ENCODE data around the gene ARMCX2.
A peak's percentile ranks its signal among the peaks of the same experiment; 100 is the strongest.

The ARMCX2 gene

GRCh38 chrX:101659601-101660063 is at the start of gene ARMCX2:
ARMCX2 (minus strand) TSS chrX:101659850; CDS start chrX:101657588, 2,262 bp downstream.
- Mint-ChIP-seq H3K27ac (peak within 1 kb of the TSS; percentile 58), H3K4me1 (ENCODE audit: low read depth) (peaks cover 22% of the 10 kb centered on the region), H3K27me3 (peaks cover 41% of the 10 kb centered on the region), H3K4me3 (peak within 1 kb of the TSS; percentile 73), H3K9me3 (no peaks in the 10 kb centered on the region), H3K36me3 (ENCODE audit: low read depth) (no peaks in the 10 kb centered on the region)
- DNase-seq = no peak

GRCh38 chrX:101709384-101709783 is 49.7 kb upstream of the ARMCX2 start:
- no peaks in the 10 kb centered on the region for H3K36me3 Mint-ChIP-seq (ENCODE audit: low read depth)
- no peak overlapping the region for H3K27ac Mint-ChIP-seq
- H3K9me3 Mint-ChIP-seq = no peaks in the 10 kb centered on the region
- DNase-seq = no peak
- H3K4me1 Mint-ChIP-seq (ENCODE audit: low read depth) = no peaks in the 10 kb centered on the region
- no peaks in the 10 kb centered on the region for H3K27me3 Mint-ChIP-seq
- H3K4me3 Mint-ChIP-seq = no peak overlapping the region

GRCh38 chrX:101708163-101708562 is 48.5 kb upstream of the ARMCX2 start:
- peaks cover 2% of the 10 kb centered on the region for H3K27me3 Mint-ChIP-seq
- H3K4me1 Mint-ChIP-seq (ENCODE audit: low read depth) = no peaks in the 10 kb centered on the region
- no peaks in the 10 kb centered on the region for H3K9me3 Mint-ChIP-seq
- H3K27ac Mint-ChIP-seq = no peak overlapping the region
- DNase-seq = no peak
- no peak overlapping the region for H3K4me3 Mint-ChIP-seq
- H3K36me3 Mint-ChIP-seq (ENCODE audit: low read depth) = no peaks in the 10 kb centered on the region

GRCh38 chrX:101693476-101693875 is 33.8 kb upstream of the ARMCX2 start:
- H3K9me3 Mint-ChIP-seq = no peaks in the 10 kb centered on the region
- no peak overlapping the region for H3K27ac Mint-ChIP-seq
- no peak overlapping the region for H3K4me3 Mint-ChIP-seq
- no peaks in the 10 kb centered on the region for H3K4me1 Mint-ChIP-seq (ENCODE audit: low read depth)
- H3K36me3 Mint-ChIP-seq (ENCODE audit: low read depth) = no peaks in the 10 kb centered on the region
- no peak for DNase-seq
- peaks cover 55% of the 10 kb centered on the region for H3K27me3 Mint-ChIP-seq

GRCh38 chrX:101691835-101692234 is 32.2 kb upstream of the ARMCX2 start:
- DNase-seq = no peak
- H3K27me3 Mint-ChIP-seq = peaks cover 43% of the 10 kb centered on the region
- H3K27ac Mint-ChIP-seq = no peak overlapping the region
- H3K36me3 Mint-ChIP-seq (ENCODE audit: low read depth) = no peaks in the 10 kb centered on the region
- H3K9me3 Mint-ChIP-seq = no peaks in the 10 kb centered on the region
- H3K4me3 Mint-ChIP-seq = no peak overlapping the region
- H3K4me1 Mint-ChIP-seq (ENCODE audit: low read depth) = no peaks in the 10 kb centered on the region

GRCh38 chrX:101686574-101686973 is 26.9 kb upstream of the ARMCX2 start:
- H3K4me3 Mint-ChIP-seq = no peak overlapping the region
- no peaks in the 10 kb centered on the region for H3K4me1 Mint-ChIP-seq (ENCODE audit: low read depth)
- no peak overlapping the region for H3K27ac Mint-ChIP-seq
- peaks cover 44% of the 10 kb centered on the region for H3K27me3 Mint-ChIP-seq
- no peaks in the 10 kb centered on the region for H3K9me3 Mint-ChIP-seq
- no peak for DNase-seq
- H3K36me3 Mint-ChIP-seq (ENCODE audit: low read depth) = no peaks in the 10 kb centered on the region

- DNase-seq = no peak
- Mint-ChIP-seq H3K36me3 (ENCODE audit: low read depth) (no peaks in the 10 kb centered on the region), H3K27me3 (peaks cover 44% of the 10 kb centered on the region), H3K4me1 (ENCODE audit: low read depth) (no peaks in the 10 kb centered on the region), H3K4me3 (no peak overlapping the region), H3K27ac (no peak overlapping the region), H3K9me3 (no peaks in the 10 kb centered on the region)
Measured at GRCh38 chrX:101685923-101686322, 26.3 kb upstream of the ARMCX2 start.

- Mint-ChIP-seq H3K36me3 (ENCODE audit: low read depth) (no peaks in the 10 kb centered on the region), H3K27ac (no peak overlapping the region), H3K4me3 (no peak overlapping the region), H3K9me3 (no peaks in the 10 kb centered on the region), H3K27me3 (peaks cover 47% of the 10 kb centered on the region), H3K4me1 (ENCODE audit: low read depth) (no peaks in the 10 kb centered on the region)
- DNase-seq = no peak
Measured at GRCh38 chrX:101682723-101683122, 23.1 kb upstream of the ARMCX2 start.

- no peak for DNase-seq
- Mint-ChIP-seq H3K36me3 (ENCODE audit: low read depth) (no peaks in the 10 kb centered on the region), H3K9me3 (no peaks in the 10 kb centered on the region), H3K27me3 (peaks cover 42% of the 10 kb centered on the region), H3K4me3 (no peak overlapping the region), H3K4me1 (ENCODE audit: low read depth) (no peaks in the 10 kb centered on the region), H3K27ac (no peak overlapping the region)
Measured at GRCh38 chrX:101677028-101677427, 17.4 kb upstream of the ARMCX2 start.

- no peak overlapping the region for H3K4me3 Mint-ChIP-seq
- H3K36me3 Mint-ChIP-seq (ENCODE audit: low read depth) = no peaks in the 10 kb centered on the region
- peaks cover 42% of the 10 kb centered on the region for H3K27me3 Mint-ChIP-seq
- H3K27ac Mint-ChIP-seq = no peak overlapping the region
- no peaks in the 10 kb centered on the region for H3K4me1 Mint-ChIP-seq (ENCODE audit: low read depth)
- no peak for DNase-seq
- H3K9me3 Mint-ChIP-seq = no peaks in the 10 kb centered on the region
Measured at GRCh38 chrX:101676571-101676970, 16.9 kb upstream of the ARMCX2 start.

GRCh38 chrX:101668143-101668542 is 8.5 kb upstream of the ARMCX2 start:
- no peak for DNase-seq
- H3K27ac Mint-ChIP-seq = no peak overlapping the region
- no peaks in the 10 kb centered on the region for H3K36me3 Mint-ChIP-seq (ENCODE audit: low read depth)
- peaks cover 29% of the 10 kb centered on the region for H3K27me3 Mint-ChIP-seq
- H3K9me3 Mint-ChIP-seq = no peaks in the 10 kb centered on the region
- H3K4me3 Mint-ChIP-seq = no peak overlapping the region
- H3K4me1 Mint-ChIP-seq (ENCODE audit: low read depth) = no peaks in the 10 kb centered on the region

GRCh38 chrX:101658661-101659491 is 774 bp downstream of the ARMCX2 start:
- Mint-ChIP-seq H3K4me1 (ENCODE audit: low read depth) (peaks cover 22% of the 10 kb centered on the region), H3K36me3 (ENCODE audit: low read depth) (no peaks in the 10 kb centered on the region), H3K27ac (peak overlapping the region; percentile 58), H3K27me3 (peaks cover 33% of the 10 kb centered on the region), H3K4me3 (peak overlapping the region; percentile 73), H3K9me3 (no peaks in the 10 kb centered on the region)
- DNase-seq = peak; percentile 75

- Mint-ChIP-seq H3K36me3 (ENCODE audit: low read depth) (no peaks in the 10 kb centered on the region), H3K9me3 (no peaks in the 10 kb centered on the region), H3K27ac (no peak overlapping the region), H3K4me1 (ENCODE audit: low read depth) (peaks cover 22% of the 10 kb centered on the region), H3K27me3 (peaks cover 24% of the 10 kb centered on the region), H3K4me3 (no peak overlapping the region)
- no peak for DNase-seq
Measured at GRCh38 chrX:101657495-101657894, 2.2 kb downstream of the ARMCX2 start.

GRCh38 chrX:101656817-101657216 is 2.8 kb downstream of the ARMCX2 start:
- Mint-ChIP-seq H3K4me3 (no peak overlapping the region), H3K27me3 (peaks cover 20% of the 10 kb centered on the region), H3K4me1 (ENCODE audit: low read depth) (peaks cover 22% of the 10 kb centered on the region)

GRCh38 chrX:101655534-101655933 is 4.1 kb downstream of the ARMCX2 start:
- peaks cover 22% of the 10 kb centered on the region for H3K4me1 Mint-ChIP-seq (ENCODE audit: low read depth)
- H3K27ac Mint-ChIP-seq = no peak overlapping the region
- no peaks in the 10 kb centered on the region for H3K9me3 Mint-ChIP-seq
- no peak for DNase-seq
- no peak overlapping the region for H3K4me3 Mint-ChIP-seq
- H3K27me3 Mint-ChIP-seq = peaks cover 18% of the 10 kb centered on the region
- H3K36me3 Mint-ChIP-seq (ENCODE audit: low read depth) = no peaks in the 10 kb centered on the region

More at GRCh38 chrX:101656817-101657216, 2.8 kb downstream of the ARMCX2 start:
- no peak overlapping the region for H3K27ac Mint-ChIP-seq
- no peak for DNase-seq
- H3K9me3 Mint-ChIP-seq = no peaks in the 10 kb centered on the region
- no peaks in the 10 kb centered on the region for H3K36me3 Mint-ChIP-seq (ENCODE audit: low read depth)
